ENCODE data around the gene ARL10.

ARL10 gene

GRCh38 chr5:176365351-176366231 lies at the start of gene ARL10:
Gene ARL10, plus strand, starts transcription at chr5:176365487. Its CDS starts 77 bp downstream, at chr5:176365564.
- TF ChIP-seq POLR2A (IDR thresholded peaks at IDR 0.05; ENCODE audit: low read depth, low read length) = no peak
- DNase-seq (ENCODE audit: insufficient read length, low spot score) (no peak), FAIRE-seq (no peak)

GRCh38 chr5:176317534-176318374 lies 47.5 kb upstream of the ARL10 start:
- no peak for TF ChIP-seq POLR2A (IDR thresholded peaks at IDR 0.05; ENCODE audit: low read depth, low read length)
- FAIRE-seq = no peak
- DNase-seq (ENCODE audit: insufficient read length, low spot score) = no peak

DNA sequence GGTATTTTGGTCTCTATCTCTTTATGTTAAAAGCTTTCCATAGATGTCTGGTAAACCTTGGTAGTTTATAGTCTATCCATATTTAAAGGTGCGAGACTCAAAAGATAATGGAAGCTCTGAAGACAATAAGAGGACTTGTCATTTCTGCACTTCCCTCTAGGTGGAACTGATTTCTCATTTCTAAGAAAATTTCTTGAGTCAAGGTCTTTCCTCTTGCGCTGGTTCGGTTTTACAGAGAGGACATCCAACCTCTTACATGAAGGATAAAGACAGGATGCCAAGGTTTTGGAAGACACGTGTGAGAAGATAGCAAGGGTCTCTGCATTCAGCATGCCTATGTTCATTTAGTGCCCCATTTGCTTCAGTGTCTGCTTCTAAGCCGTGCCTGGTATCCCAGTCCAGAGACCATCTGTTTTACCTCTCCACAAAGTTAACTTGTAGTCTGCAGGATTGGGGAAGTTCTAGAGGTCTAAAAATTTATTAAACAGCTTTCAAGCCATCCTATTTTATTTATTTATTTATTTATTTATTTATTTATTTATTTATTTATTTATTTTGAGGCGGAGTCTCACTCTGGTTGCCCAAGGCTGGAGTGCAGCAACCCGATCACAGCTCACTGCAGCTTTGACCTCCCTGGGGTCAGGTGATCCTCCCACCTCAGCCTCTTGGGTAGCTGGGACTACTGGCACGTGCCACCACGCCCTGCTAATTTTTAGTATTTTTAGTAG lies 45.3 kb upstream of the ARL10 start:
- no peak for TF ChIP-seq POLR2A (IDR thresholded peaks at IDR 0.05; ENCODE audit: low read depth, low read length)
- FAIRE-seq (no peak), DNase-seq (ENCODE audit: insufficient read length, low spot score) (no peak)

- no peak for FAIRE-seq
- DNase-seq (ENCODE audit: insufficient read length, low spot score) = no peak
- TF ChIP-seq POLR2A (IDR thresholded peaks at IDR 0.05; ENCODE audit: low read depth, low read length) = no peak
These were observed 44.7 kb upstream of the ARL10 start for GRCh38 chr5:176320577-176320976.

DNA sequence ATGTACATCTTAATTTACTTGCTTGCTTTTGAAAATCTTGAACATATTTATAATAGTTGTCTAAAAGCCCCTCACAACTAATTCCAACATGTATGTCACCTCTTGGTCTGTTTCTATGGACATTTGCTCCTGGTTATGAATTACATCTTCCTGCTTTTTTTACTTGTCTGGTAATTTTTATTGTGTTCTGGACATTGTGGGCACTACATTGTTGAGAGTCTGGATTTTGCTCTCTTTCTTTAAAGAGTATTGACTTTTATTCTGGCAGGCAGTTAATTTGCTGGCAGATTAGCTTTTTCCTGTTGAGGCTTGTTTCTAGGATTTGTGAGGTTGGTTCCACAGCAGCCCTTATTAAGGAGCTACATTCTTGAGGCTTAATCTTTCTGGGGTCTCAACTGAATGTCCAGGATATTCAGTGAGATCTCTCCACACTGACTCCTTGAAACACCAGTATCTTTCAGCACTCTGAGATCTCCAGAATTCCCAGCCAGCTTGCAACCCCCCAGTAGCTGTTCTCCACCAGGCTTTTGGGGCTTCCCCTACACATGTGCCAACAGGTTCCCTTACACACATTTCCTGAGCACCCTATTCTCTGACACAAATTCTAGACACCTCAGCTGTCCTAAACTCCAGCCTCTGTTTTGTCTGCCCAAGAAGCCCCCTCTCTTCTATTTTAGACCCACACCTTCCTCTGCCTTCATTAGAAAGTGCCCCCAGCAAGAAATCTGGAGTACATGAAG lies 31.1 kb upstream of the ARL10 start:
- FAIRE-seq (no peak), DNase-seq (ENCODE audit: insufficient read length, low spot score) (no peak)
- no peak for TF ChIP-seq POLR2A (IDR thresholded peaks at IDR 0.05; ENCODE audit: low read depth, low read length)

- DNase-seq (ENCODE audit: insufficient read length, low spot score) = no peak
- no peak for FAIRE-seq
- TF ChIP-seq POLR2A (IDR thresholded peaks at IDR 0.05; ENCODE audit: low read depth, low read length) = no peak
These were observed 27.4 kb upstream of the ARL10 start for GRCh38 chr5:176337913-176338312.

- TF ChIP-seq POLR2A (IDR thresholded peaks at IDR 0.05; ENCODE audit: low read depth, low read length) = no peak
- no peak for FAIRE-seq
- no peak for DNase-seq (ENCODE audit: insufficient read length, low spot score)
These were observed 26.0 kb upstream of the ARL10 start for GRCh38 chr5:176339304-176339703.

GRCh38 chr5:176341325-176342157 lies 23.7 kb upstream of the ARL10 start:
- TF ChIP-seq POLR2A (IDR thresholded peaks at IDR 0.05; ENCODE audit: low read depth, low read length) = no peak
- DNase-seq (ENCODE audit: insufficient read length, low spot score) (no peak), FAIRE-seq (no peak)

GRCh38 chr5:176342158-176342483 lies 23.2 kb upstream of the ARL10 start:
- FAIRE-seq (no peak), DNase-seq (ENCODE audit: insufficient read length, low spot score) (no peak)
- TF ChIP-seq POLR2A (IDR thresholded peaks at IDR 0.05; ENCODE audit: low read depth, low read length) = no peak

GRCh38 chr5:176342766-176343458 lies 22.4 kb upstream of the ARL10 start:
- DNase-seq (ENCODE audit: insufficient read length, low spot score) (no peak), FAIRE-seq (no peak)
- no peak for TF ChIP-seq POLR2A (IDR thresholded peaks at IDR 0.05; ENCODE audit: low read depth, low read length)

DNA sequence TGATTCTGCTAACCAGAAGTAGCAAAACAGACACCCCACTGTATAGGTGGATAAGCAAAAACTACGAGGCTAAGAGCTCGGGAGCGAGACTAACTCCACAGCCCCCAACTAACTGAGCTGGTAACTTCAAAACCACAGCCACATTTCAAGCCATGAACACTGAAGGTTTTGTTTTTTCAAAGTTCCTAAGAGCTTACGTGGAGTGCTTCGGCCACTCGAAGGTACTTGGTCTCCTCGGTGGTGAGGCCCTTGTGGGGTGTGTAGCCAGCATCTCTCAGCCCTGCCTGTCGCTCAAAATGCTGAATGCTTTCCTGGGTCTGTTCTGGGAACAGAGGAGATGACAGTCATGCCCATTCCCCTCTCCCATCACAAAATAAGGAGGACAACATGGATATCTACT lies 14.9 kb upstream of the ARL10 start:
- DNase-seq (ENCODE audit: insufficient read length, low spot score) (no peak), FAIRE-seq (no peak)
- TF ChIP-seq POLR2A (IDR thresholded peaks at IDR 0.05; ENCODE audit: low read depth, low read length) = no peak

Data from H54 (cell line).